DMS 273 (cell line): ENCODE data around the gene IQCH.
"Not testable (repeated sequence)": the region's sequence is repeated elsewhere in the genome, so short reads cannot be mapped to it uniquely, and the experiment has no call there.

ENCODE experiments used
- DNase-seq: peaks from one replicate; lab custom pipeline; 2025; ENCODE audit not compliant: unreplicated experiment; lab: John Stamatoyannopoulos, UW

The IQCH gene

DNA sequence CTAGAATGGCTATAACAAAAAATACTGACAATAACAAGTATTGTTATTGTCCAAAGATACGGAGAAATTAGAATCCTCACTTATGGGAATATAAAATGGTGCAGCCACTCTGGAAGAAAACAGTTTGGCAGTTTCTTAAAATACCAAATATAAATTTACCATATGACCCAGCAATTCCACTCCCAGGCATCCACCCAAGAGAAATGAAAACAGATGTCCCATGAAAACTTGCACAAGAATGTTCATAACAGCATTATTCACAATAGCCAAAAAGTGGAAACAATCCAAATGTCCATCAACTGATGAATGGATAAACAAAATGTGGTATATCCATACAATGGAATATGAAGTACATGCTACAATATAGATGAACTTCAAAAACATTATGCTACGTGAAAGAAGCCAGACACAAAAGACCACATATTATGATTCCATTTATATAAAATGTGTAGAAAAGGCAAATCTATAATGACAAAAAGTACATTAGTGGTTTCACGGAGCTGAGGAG lies 9.6 kb upstream of the IQCH start:
- no peak for DNase-seq

DNA sequence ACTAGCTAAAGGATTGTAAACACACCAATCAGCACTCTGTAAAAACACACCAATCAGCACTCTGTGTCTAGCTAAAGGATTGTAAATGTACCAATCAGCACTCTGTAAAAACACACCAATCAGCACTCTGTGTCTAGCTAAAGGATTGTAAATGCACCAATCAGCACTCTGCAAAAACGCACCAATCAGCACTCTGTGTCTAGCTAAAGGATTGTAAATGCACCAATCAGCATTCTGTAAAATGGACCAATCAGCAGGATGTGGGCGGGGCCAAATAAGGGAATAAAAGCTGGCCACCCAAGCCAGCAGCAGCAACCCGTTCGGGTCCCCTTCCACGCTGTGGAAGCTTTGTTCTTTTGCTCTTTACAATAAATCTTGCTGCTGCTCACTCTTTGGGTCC lies 8.0 kb upstream of the IQCH start:
- not testable (repeated sequence) for DNase-seq

DNA sequence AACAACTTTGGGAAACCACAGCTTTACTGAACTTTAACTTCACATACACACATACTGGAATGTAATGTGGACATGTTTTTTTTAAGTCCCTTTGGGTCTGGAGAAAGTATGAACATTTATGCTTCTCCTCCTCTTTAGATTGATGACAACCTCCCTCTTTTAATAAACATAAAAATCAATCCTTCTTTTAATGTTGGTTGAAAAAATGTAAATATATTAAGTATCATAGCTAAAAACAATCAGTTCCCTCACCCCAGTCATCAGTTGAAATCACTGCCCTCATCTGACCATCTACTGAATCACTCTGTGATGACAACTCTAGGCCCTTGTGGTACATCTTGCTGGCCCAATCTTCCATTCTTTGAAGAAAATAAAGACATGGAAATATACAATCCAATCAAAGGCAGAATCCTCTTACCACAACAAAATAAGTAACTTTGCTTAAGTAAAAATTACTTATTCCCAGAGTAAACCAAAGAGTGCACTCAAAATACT lies 6.5 kb upstream of the IQCH start:
- no peak for DNase-seq

DNA sequence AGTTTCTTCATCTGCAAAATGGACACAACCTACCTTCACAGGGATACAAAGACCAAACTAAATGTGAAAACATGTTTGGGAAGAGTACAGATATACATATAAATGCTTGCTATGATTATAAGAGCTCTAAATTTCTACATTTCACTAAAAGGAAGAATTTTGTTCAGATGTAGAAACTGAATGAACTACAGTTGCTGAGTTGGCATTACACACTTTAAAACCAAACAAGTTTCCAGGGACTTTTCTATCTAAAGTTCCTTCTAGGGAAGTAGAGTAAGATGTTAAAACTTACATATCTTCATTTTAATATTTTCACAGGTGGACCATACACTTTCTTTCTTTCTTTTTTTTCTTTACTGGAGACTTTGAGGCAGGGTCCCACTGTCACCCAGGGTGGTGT lies 4.8 kb upstream of the IQCH start:
- DNase-seq: no peak

DNA sequence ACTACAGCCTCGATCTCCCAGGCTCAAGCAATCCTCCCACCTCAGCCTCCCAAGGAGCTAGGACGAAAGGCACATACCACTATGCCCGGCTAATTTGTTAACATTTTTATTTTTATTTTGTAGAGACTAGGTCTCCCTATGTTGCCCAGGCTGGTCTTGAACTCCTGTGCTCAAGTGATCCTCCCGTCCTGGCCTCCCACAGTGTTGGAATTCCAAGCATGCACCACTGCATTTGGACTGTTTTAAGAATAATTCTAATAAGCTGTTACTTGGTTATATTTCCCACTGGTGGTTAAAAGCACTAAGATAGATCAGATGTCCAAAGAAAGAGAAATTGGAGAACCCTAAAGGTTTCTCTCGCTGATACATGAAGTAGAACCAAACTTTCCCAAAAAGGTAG lies 3.3 kb upstream of the IQCH start:
- no peak for DNase-seq

DNA sequence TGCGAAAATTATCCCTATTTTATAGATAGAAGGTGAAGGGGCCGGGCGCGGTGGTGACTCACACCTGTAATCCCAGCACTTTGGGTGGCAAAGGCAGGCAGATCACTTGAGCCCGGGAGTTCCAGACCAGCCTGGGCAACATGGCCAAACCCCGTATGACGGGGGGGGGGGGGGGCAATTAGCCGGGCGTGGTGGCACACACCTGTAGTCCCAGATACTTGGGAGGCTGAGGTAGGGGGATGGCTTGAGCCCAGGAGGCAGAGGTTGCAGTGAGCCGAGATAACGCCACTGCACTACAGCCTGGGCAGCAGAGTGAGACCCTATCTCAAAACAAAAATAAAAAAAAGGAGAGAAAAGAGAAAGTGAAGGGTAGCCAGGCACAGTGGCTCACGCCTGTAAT lies 1.5 kb upstream of the IQCH start:
- DNase-seq: no peak

DNA sequence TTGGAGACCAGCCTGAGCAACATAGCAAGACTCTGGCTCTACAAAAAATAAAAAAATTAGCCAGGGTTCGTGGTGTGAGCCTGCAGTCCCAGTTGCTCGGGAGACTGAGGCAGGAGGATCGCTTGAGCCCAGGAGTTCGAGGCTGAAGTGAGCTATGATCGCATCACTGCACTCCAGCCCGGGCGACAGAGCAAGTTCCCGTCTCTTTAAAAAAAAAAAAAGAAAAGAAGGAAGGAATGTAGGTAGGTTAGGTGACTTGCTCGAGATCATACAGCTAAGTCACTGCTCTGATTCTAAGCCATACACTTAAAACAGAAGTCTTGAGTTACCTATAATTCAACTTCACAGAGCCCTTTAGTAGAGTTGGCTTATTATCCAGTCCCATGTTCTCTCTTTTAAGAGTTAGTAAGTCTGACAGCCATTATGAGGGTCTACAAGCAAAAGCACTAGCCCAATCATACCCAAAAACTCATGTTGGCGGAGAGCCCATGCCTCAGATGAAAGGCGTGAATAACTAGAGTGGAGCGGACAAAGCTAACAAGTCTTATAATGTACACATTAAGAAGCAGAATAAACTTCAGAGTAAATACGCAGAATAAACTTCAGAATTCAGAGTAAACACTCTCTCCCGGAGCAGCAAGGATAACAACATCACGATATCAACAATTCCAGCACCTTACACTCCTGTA lies 893 bp upstream of the IQCH start:
- peak; percentile 51 for DNase-seq

DNA sequence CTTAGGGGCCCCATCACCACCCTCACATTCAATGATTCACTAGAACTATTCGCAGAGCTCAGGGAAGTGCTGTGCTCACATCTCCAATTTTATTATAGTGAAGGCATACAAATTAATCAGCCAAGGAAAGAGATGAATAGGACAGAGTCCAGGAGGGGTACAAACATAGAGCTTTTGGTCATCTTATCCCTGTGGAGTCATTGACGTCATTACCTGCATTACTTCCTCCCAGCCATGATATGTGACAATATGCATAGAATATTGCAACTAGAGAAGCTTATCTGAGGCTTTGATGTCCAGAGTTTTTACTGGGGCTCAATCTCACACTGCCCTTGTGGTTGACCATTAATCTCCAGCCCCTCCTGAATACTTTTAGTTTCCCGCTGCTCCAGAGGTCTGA lies 1.5 kb downstream of the IQCH start:
- no peak for DNase-seq

DNA sequence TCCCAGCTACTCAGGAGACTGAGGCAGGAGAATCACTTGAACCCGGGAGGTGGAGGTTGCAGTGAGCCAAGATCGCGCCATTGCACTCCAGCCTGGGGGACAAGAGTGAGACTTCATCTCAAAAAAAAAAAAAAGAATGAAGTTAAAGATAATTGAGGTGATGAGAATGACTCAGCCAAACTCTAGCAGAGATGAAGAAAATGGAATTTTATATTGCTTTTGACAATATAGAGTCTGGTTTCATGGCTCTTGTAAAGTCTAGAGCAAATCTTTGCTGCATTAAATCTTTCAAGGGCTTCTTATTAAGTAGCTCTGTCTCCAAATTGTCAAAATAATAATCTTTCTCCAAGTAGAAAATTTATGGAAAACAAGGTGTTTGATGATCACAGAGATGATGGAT lies 3.8 kb downstream of the IQCH start:
- DNase-seq: not testable (repeated sequence)

DNA sequence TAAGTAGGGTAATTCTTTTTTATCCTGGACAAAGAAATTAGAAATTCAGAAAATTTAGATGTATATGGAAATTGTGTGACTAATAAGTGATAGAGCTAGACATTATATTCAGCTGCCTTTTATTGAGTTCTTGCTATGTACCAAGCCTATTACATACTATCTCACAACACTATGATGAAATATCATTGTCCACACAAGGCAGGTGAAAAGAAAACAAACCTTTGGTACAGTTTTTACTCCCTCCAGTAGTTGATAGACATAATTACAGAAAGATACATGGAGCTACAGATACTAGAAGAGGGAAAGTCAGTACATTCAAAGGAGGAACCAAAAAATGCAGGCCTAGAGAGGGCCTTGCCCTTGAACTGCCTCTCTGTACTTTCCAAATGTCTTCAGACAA lies 4.8 kb downstream of the IQCH start:
- no peak for DNase-seq

DNA sequence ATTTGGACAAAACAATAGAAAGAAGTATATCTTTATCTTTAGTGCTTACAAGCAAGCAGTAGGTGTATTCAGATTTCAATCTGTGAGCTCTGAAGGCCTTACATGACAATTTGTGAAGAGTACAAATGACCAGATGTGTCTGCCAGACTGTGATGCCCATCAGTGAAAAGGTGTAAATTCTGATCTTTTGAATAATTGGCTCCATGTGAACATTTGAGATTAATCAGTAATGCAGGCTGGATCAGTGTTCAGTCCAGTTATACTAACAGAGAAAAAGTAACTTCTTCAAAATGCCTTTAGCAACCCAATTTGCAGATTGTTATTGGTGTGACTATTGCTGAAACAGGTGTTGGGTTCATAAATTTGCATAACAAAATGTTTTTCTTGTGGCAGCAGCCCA lies 5.2 kb downstream of the IQCH start:
- no peak for DNase-seq

DNA sequence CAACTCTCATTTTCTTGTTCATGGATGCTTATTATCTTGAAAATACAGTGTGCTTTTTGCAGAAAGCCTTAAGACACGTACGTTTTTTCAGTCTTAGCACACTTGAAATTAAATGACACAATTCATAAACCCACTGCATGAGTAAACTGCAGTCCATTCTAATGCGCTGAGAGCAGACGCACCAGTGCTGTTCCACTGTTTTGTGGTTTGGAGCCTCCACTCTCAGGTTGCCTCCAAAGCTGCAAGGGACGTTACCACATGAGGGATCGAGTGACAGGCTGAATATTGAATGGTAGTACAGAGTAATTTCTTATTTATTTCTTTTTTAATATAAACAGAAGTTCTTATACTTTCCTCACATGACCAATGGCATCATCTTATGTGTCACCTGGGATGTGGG lies 12.3 kb downstream of the IQCH start:
- DNase-seq: no peak

DNA sequence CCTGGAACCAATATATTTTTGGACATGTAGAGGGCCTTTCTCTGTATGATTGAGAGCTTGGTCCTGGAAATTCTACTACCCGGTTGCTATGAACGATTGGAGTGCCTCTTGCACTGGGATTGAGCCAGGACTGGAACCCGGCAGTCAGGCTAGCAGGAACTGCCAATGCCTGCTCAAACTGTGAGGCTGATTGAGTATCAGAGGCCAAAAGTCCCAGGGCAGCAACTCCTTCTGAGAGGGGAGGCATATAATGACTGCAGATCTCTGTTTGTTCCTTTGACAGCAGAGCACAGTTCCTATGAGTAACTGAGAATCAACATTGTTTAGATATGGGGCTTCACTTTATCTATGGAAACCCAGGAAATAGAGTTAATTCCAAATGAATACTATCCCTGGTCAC lies 12.9 kb downstream of the IQCH start:
- DNase-seq: no peak

DNA sequence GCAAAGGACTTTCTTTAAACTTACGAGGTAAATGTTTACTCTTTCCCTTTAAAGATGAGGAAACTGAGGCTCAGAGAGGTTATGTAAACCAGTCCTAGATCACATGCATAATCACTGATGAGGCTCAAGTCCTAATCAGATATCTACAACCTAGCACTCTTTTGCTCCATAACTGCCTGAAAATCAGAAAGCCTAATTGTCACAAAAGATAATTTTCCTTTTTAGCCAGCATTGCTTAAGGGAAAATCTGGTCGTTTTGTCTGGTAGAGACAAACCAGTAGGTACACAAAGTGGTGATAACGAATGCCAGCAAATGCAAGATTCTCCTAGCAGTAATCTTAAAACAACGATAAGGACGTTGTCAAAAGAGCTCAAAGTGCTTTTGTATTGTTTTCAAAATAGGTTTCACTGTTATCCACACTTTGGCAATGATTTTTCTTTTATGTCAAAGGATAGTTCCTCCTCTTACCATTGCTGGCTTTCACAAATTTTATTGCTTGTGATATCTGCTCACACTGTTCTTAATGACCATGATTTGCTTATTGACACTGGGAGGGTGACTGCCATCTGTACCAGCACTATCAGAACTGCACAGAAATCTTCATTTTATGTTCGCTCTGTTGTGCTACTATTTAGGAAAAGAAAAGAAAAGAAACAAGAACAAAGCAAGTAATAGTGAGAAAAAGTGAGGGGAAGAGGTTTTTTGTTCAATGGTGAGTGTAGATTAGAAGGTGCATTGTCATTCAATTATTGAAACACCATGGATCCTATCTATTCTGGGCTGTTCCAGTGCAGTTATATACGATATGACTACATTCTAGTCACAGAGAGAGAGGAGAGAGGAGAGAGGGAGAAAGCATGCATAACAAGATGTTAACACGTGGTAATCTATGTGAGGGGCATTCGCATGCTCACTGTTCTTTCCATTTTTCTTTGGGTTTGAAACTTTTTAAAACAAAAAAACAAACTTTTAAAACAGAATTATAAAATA lies 13.7 kb downstream of the IQCH start:
- no peak for DNase-seq

DNA sequence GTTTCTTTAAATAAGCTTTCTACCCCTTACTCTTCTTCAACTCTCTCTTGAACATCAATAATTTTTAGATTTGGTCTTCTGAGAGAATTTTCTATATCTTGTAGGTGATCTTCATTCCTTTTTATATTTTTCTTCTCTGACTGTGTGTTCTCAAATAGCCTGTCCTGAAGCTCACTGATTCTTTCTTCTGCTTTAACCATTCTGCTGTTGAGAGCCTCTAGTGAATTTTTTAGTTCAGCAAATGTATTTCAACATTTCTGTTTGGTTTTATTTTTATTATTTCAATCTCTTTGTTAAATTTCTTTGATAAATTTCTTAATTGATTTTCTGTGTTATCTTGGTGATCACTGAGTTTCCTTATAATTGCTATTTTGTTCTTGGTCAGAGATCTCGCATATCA lies 19.6 kb downstream of the IQCH start:
- no peak for DNase-seq

DNA sequence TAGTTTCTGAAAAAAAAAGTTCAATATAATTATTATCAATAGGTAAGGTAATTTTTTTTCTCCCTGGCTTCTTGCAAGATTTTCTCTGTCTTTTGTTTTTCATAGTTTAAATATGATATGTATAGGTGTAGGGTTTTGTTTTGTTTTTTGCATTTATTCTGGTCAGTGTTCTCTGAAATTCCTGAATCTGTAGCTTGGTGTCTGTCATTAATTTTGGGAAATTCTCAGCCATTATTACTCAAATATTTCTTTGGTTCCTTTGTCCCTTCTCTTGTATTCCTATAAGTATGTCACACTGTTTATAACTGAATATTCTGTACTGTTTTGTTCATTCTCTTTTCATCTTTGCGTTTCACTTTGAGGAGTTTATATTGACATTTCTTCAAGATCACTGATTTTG lies 22.1 kb downstream of the IQCH start:
- DNase-seq: no peak

DNA sequence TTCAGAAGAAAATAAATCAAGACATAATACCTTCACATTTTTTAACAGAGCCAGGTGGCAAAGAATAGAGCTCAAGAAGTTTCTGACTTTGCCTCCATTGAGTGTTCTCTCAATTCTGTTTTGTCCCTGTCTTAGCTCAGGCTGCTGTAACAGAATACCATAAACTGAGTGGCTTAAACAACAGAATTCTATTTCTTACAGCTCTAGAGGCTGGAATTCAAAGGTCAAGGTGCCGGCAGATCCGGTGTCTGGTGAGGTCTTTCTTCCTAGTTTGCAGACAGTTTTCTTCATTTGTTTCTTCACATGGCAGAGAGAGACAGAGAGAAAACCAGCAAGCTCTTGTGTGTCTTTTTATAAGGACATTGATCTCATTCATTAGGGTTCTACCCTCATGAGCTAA lies 25.6 kb downstream of the IQCH start:
- no peak for DNase-seq

DNA sequence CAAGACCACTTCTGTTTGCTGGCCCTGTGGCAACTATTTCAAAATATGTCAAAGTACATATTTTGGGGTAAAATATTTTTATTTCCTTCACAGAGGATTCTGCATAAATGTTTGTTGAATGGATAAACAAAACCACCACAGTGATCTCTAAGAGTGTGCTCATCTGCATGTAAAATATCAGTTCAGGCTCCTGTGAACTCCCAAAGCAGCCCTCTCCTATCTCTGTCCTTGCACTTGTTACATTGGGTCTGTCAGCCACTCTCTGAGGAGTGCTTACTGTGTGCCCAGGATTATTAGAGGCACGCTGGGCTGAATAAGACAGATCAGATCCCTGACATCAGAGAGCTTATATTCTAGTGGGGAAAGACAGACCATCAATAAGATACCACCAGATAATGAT lies 27.1 kb downstream of the IQCH start:
- DNase-seq: no peak

DNA sequence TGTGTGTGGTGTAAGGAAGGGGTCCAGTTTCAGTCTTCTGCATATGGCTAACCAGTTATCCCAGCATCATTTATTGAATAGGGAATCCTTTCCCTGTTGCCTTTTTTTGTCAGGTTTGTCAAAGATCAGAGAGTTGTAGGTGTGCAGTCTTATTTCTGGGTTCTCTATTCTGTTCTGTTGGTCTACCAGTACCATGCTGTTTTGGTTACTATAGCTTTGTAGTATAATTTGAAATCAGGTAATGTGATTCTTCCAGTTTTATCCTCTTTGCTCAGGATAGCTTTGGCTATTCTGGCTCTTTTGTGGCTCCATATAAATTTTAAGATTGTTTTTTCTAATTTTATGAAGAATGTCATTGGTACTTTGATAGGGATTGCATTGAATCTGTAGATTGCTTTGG lies 31.0 kb downstream of the IQCH start:
- DNase-seq: not testable (repeated sequence)

DNA sequence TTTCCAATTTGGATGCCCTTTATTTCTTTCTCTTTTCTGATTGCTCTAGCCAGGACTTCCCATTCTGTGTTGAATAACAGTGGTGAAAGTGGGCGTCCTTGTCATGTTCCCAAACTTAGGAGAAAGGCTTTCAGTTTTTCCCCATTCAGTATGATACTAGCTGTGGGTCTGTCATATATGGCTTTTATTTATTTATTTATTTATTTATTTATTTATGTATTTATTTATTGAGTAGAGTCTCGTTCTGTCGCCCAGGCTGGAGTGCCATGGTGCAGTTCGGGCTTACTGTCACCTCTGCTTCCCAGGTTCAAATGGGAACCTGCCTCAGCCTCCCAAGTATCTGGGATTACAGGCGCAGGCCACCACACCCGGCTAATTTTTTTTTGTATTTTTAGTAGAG lies 31.8 kb downstream of the IQCH start:
- not testable (repeated sequence) for DNase-seq

DNA sequence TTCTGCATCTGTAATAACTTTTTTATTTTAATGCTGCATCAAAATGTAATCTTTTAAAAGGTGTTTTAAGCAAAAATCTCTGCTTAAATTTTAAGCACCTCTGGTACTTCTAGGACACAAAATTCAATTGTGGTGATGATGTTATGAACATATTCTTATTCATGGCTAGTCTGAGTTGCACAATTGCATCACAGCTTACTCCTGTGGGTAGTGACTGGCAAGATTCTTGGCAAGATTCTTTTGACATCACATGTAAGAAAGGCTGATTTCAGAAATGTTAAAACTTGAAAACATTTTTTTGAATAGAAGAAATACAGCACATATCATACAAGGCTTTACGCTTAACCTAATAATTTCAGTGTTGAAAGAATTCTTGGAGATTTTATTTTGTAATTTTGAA lies 35.7 kb downstream of the IQCH start:
- no peak for DNase-seq

DNA sequence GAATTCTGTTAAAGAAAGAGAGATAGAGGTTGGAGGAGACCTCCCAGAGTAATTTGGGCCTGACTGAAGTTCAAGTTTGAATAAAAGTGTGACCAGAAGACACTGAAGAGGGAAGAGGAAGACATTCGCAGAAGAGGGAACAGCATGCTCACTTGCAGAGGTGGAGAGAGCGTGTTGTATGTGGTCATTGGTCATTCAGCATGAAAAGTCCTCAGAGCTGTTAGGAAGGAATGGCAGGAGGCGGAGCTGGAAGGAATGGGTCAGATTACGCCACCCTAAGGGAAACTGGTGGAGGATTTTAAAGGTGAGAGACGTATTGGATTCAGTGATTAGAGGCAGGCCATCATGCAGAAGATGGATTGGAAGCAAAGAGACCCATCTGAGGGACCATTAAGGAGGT lies 41.6 kb downstream of the IQCH start:
- DNase-seq: no peak
